HG03060 (cell line): ENCODE data around the gene RER1.

ENCODE experiments used
- ATAC-seq: cut with Tn5 transposase; IDR thresholded peaks from one replicate; pipeline ENCODE4 v1.9.1; 2021; ENCODE audit warnings: low read depth, moderate number of reproducible peaks; ENCODE audit not compliant: unreplicated experiment

RER1 gene

DNA sequence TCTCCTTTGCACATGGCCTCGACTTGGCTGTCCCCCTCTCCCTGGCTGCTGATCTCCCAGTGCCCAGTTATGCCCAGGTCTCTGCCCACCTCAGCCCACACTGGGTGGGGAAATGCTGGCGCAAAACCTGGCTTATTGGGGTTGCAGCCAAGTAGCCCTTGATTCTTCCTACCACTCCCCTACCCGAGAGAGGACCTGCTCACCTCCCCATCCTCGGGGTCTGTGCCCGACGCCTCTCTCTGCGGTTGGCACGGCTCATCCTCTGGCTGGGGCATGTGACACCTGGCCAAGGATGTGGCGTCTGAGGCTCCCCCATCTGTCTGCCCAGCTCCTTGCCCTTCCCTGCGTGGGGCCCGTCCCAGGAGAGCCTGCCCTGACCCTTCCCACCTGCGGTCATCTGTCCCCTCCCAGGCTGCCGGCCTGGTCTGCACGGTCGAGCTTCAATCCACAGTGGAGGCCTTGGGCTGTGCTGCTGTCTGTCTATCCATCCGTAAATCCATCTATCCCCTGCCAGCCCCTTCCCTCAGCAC is 27.2 kb downstream of the RER1 start:
- ATAC-seq = no peak

DNA sequence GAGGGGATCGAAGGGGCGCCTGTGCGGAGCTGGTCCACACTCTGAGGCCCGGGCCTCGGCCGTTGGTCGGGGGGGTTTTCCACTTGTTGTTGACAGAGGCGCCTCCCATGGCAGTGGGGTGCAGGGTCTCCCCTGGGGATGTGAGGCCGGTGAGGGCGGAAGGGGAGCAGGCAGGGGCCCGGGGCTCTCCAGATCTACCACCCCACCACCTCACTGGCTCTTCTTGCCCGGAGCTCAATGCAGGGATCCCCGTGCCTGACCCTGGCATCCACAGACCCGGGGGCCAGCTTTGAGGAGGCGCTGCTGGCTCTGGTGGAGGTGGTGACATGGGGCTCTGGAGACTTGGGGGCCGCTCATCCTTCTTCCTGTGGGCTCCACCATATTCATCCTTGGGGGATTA is 27.8 kb downstream of the RER1 start:
- no peak for ATAC-seq

GRCh38 chr1:2422523-2422922 is 30.9 kb downstream of the RER1 start:
- no peak for ATAC-seq

- ATAC-seq = no peak
Observed at GRCh38 chr1:2425892-2426291, 34.3 kb downstream of the RER1 start.

DNA sequence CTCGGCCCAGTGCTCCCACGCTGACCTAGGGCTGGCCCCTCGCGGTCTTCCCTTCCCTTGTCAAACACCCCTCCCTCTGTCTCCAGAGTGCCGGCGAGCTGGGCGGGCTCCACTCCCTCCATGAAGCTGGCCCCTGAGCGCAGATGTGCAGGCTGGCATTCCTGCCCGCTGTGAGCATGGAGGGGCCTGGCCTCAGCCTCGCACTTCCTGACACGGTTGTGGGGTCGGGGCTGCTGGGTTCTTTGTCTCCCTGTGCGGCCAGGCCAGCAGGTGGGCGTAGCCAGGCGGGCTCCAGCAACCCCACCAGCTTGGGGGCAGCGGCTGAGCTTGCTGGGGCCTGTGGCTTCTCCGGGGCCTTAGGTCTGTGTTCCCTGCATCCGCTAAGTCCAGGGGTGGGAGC is 34.9 kb downstream of the RER1 start:
- no peak for ATAC-seq

DNA sequence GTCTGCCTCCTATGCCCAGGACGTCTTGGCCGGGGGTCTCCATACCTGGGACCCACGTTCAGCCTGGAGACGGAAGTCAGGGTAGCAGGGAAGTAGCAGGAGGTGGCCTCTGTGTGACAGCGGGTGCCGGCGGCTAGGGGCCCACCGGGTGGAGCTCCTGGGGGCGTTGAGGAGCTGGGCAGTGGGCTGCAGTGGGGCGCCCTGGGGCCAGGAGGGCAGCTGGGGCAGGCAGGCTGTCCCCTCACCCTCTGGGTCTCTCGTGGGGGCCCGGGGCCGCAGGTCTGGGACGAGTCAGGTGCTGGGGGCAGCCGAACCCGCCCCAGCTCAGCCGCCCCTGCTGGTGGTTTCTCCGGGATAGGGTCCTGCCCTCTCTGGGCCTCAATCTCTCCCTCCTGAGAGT is 35.4 kb downstream of the RER1 start:
- ATAC-seq = no peak

GRCh38 chr1:2427976-2428375 is 36.3 kb downstream of the RER1 start:
- ATAC-seq = no peak

DNA sequence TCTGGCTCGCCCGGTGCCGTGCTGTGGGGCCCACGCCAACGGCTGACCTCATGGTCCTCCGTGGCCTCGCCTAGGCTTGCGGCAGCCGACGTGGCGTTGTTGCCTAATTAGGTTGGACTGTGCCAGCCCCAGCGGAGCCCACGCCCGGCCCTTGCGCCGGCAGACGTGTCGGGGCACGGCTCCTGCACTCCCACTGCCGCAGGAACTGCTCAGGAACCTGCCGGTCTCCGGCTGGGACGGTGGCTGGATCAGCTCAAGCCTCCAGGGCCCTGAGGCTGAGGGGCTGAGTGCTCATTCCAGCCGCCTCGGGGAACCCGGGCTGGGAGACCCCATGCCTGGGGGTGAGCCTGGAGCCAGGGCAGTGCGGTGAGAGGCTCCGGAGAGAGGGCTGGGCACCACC is 36.8 kb downstream of the RER1 start:
- no peak for ATAC-seq

- ATAC-seq = no peak
Observed at GRCh38 chr1:2429780-2430591, 38.3 kb downstream of the RER1 start.

DNA sequence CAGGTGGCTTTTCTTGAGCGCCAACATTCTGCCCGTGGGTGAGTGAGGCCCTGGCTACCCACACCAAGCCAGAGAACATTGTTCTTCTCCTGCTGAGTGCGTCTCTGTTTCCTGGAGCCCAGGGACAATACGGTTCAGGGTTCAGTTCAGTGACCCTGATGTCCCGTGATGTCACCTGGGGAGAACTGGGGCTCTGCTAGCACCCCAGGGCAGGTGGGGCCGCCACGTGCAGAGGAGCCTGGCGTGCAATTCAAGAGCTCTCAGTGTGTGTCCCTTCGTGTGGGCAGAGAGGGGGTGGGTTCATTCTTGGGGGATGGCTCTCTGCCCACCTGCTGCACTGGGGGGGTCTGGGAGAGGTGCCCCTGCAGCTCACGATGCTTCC is 38.9 kb downstream of the RER1 start:
- no peak for ATAC-seq

DNA sequence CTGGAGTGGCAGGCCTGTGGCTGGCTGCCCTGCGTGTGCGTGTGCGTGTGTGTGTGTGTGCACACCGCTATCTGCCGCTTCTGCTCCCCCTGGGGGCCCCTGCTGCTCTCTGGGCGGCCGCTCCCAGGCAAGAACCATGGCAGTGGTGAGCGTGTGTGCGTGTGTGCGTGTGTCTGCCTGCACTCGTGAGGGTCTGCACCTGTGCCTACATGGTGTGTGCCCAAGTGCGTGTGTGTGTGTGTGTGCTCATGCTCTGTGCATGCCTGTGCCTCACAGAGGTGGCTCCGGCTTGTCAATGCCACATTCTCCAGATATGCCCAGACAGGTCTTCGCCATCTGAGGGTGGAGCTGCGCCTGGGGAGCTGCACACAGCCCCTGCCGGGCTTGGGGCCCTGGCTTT is 39.5 kb downstream of the RER1 start:
- ATAC-seq = no peak

DNA sequence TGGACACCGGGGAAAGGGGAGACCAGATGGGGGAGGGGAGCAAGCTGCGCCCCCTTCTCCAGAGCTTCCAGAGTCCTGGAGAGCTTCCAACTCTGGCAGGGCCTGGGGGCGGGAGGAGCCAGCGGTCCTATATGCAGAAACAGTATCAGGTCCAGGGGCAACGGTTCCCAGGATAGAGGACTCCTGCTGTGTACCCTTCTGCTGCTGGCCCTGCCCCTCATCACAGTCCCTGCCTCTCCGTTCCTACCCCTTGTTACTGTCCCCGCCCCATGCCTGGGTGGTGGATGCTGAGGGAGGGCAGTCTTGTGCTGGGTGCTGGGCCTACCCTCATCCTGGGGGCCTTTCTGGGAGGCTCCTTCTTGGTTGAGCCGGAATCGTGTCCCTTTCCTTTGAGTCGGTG is 39.9 kb downstream of the RER1 start:
- ATAC-seq = no peak

GRCh38 chr1:2432441-2432844 is 40.8 kb downstream of the RER1 start:
- ATAC-seq = no peak

DNA sequence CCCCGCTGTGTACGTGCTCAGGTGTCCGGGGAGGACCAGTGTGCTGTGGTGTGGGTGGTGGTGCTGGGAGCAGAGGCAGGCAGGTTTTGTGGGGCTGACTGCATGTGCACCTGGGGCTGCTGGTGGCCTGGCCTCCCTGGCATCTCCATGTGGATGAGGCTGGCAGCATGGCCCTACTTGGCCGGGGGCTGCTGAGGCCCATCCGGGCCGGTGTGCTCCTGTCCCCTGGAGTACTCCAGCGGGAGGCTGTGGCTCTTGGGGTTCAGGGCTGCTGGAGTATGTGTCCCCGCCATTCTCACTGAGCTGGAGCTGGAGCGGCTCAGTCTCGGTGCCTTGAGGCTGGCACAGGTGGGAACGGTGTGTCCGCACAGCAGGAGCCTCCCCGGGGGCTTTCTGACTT is 41.6 kb downstream of the RER1 start:
- ATAC-seq = no peak

DNA sequence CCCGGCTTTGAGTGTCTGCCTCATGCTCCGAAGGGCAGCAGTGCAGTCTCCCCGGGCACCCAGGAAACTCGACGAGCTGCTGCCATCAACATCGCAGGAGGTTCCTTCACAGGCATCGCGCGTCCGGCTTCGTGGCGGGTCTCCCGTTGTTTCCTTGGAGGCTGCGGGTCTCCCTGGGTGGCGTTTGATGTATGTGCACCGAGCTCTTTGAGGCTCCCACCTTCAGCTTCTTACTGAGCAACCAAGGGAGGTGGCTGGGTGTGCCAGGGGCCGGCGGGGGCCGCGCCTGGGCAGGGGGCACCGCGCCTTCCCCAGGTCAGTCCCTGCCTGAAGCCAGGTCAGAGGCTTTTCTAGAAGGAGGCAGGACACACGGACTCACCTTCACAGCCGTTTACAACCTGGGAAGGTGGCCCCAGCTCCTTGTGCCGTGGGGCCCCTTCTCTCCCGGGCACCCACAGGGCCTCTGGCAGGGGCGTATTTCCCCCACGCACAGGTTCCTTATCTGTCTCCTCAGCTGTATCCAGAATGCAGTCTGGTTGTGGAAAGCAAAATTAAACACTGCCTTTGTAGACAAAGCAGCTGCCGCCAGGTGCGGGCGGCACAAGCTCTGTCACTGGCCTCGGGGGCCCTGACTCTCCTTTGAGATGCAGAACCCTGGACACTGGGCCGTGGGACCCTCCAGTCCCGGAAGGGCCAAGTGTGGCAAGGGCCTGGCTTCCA is 42.5 kb downstream of the RER1 start:
- ATAC-seq = no peak

GRCh38 chr1:2435091-2435490 is 43.5 kb downstream of the RER1 start:
- ATAC-seq = no peak

- ATAC-seq = no peak
Observed at GRCh38 chr1:2435746-2436355, 44.2 kb downstream of the RER1 start.

- no peak for ATAC-seq
Observed at GRCh38 chr1:2436876-2437275, 45.2 kb downstream of the RER1 start.

GRCh38 chr1:2437617-2438016 is 46.0 kb downstream of the RER1 start:
- no peak for ATAC-seq

GRCh38 chr1:2438038-2438437 is 46.4 kb downstream of the RER1 start:
- ATAC-seq = no peak

GRCh38 chr1:2438641-2439040 is 47.0 kb downstream of the RER1 start:
- ATAC-seq = no peak

DNA sequence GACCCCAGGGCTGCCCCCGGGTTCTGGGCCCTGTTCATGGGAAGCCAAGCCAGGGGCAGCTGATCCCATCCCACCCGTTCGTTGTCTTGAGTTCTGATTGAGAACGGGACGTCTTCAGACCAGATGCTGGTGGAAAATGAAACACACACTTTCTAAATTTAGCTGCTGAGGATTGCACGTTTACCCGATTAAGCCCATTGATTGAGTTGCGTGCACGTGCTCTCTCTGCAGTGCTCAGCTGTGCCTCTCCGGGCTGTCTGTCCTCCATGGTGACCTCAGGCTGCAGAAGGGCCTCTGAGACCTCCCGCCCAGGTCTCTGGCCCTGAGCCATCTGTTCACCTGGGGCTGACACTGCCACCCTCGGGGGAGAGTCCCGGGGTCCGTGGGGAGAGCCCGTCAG is 47.7 kb downstream of the RER1 start:
- no peak for ATAC-seq
